Dendritic cell treated with granulocyte-macrophage colony-stimulating factor and Interleukin-4, amounts not matched to agents 40 ng/mL and 50 ng/mL, for 4 days (primary cell): Measurements from ENCODE around the gene BPIFB6.

ENCODE experiments used
- H3K27ac Mint-ChIP-seq: one replicate; pipeline ENCODE4 v1.8.0; 2022; ENCODE audit warnings: mild to moderate bottlenecking, mixed read lengths
- H3K27me3 Mint-ChIP-seq: one replicate; pipeline ENCODE4 v1.8.0; 2022; ENCODE audit warnings: mild to moderate bottlenecking, mixed read lengths
- H3K36me3 Mint-ChIP-seq: one replicate; pipeline ENCODE4 v1.8.0; 2022; ENCODE audit warnings: low read depth, mixed read lengths
- H3K4me1 Mint-ChIP-seq: one replicate; pipeline ENCODE4 v1.8.0; 2022; ENCODE audit warnings: low read depth, mixed read lengths
- H3K4me3 Mint-ChIP-seq: one replicate; pipeline ENCODE4 v1.8.0; 2022; ENCODE audit warnings: mild to moderate bottlenecking, moderate library complexity, mixed read lengths
- H3K9me3 Mint-ChIP-seq: one replicate; pipeline ENCODE4 v1.8.0; 2022; ENCODE audit warnings: mixed read lengths
- intact Hi-C: fragments of 100-400 bp; cut with micrococcal nuclease; formaldehyde crosslinking; loops from one replicate; pipeline ENCODE4 v1.15.0; 2022

Gene BPIFB6

DNA sequence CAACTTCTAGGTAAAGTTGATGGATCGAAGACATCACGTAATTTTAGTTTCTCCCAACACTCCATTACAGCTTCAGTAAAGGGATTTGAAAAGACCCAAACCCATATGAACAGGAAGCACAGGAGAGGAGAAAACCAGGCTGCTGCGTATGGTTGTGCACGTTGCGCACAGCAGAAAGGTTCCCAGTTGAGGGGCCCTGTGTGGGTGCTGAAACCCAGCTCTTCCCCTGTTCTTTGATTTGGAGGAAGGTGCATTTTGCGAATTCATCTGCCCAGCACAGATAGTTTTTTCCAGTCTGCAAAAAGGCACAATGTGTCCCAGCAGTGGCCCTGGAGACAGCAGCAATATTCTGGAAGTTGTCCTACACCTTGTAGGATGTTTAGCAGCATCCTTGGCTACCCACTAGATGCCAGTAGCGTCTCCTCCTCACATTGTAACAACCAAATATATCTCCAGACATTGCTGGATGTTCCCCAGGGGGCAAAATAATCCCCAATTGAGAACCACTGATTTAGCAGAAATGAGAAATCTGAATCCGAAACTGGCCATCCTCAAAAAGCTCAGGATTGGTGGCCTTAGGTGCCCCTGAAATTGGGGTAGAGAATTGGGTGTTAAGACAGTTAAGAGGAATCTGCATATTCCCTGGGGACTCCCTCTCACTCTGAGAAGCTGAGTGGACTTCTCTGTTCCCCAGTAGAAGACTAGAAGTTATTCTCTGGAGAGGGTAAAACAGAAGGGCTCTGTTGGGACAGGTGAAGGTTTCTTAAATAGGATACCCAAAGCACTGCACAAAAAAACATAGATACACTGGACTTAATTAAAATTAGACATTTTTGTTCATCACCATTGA, 39.4 kb upstream of the BPIFB6 start:
- intact Hi-C loops: no loop called here
- no peak overlapping the region for H3K4me3 Mint-ChIP-seq
- no peaks in the 10 kb centered on the region for H3K27me3 Mint-ChIP-seq
- H3K36me3 Mint-ChIP-seq: no peaks in the 10 kb centered on the region
- H3K27ac Mint-ChIP-seq: no peak overlapping the region
- no peaks in the 10 kb centered on the region for H3K9me3 Mint-ChIP-seq
- no peaks in the 10 kb centered on the region for H3K4me1 Mint-ChIP-seq

DNA sequence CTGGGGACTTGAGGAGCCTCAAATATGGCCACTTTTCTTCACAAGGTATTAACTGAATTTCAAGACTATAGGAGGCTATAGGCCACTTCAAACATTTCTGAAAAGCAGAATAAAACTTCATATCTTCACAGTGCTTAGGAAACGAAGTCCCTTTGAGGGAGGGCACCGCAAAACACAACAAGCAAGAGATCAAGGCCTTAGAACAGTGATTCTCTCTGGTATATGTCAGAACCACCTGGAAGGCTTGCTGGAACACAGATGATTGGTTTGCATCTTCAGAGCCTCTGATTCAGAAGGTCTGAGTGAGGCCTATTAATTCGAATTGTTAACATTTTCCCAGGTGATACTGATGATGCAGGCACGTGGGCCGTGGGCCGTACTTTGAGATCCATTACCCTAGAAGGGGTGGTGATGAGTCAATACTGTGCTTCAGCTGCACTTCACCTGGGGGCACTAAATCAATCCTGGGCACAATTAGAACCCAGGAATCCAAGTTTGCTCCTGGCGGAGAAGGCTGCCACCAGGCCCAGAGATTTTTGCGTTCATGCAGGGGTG, 37.9 kb upstream of the BPIFB6 start:
- Mint-ChIP-seq H3K9me3 (no peaks in the 10 kb centered on the region), H3K27ac (no peak overlapping the region), H3K36me3 (no peaks in the 10 kb centered on the region), H3K27me3 (no peaks in the 10 kb centered on the region), H3K4me3 (no peak overlapping the region), H3K4me1 (no peaks in the 10 kb centered on the region)
- intact Hi-C loops: no loop called here

DNA sequence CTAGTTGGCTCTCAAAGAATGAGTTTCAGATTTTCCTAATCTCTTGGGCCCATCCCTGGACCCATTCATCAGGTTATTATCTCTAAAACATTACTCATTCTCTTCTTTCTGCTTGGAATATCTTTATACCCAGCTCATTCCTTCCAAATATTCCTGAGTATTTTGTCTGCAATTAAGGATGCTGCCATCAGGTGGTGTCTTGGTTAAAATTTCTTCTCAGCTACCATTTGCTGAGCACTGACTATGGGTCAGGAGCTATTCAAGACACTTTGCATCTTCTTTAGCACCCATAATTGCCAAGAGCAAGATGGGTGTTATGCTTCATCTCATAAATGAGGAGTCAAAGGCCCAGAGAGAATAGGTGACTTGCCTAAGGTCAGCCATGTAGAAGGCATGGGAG, 35.6 kb upstream of the BPIFB6 start:
- Mint-ChIP-seq H3K9me3 (no peaks in the 10 kb centered on the region), H3K27me3 (no peaks in the 10 kb centered on the region), H3K36me3 (no peaks in the 10 kb centered on the region), H3K27ac (no peak overlapping the region), H3K4me3 (no peak overlapping the region), H3K4me1 (peaks cover 8% of the 10 kb centered on the region)
- intact Hi-C loops: no loop called here

DNA sequence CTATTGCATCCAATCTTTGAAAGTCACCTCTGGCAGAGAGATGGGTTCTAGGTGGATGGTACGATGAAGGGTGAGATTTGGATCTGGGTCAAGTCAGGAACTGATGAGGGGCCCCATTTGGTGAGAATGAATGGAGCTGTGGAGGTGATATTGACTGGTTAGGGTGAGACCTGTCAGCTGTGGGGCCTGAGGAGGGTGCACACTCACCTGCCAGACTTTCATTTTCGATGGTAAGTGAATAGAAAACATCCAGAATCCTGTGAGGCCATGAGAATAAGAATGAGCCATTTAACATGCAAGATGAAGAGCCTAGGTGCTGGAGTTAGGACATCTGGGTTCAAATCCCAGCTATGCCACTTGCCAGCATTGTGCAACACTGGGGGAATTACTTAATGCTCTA, 34.0 kb upstream of the BPIFB6 start:
- no peak overlapping the region for H3K27ac Mint-ChIP-seq
- H3K4me3 Mint-ChIP-seq: no peak overlapping the region
- intact Hi-C loops: no loop called here
- peaks cover 8% of the 10 kb centered on the region for H3K4me1 Mint-ChIP-seq
- H3K36me3 Mint-ChIP-seq: no peaks in the 10 kb centered on the region
- H3K27me3 Mint-ChIP-seq: no peaks in the 10 kb centered on the region
- H3K9me3 Mint-ChIP-seq: no peaks in the 10 kb centered on the region

DNA sequence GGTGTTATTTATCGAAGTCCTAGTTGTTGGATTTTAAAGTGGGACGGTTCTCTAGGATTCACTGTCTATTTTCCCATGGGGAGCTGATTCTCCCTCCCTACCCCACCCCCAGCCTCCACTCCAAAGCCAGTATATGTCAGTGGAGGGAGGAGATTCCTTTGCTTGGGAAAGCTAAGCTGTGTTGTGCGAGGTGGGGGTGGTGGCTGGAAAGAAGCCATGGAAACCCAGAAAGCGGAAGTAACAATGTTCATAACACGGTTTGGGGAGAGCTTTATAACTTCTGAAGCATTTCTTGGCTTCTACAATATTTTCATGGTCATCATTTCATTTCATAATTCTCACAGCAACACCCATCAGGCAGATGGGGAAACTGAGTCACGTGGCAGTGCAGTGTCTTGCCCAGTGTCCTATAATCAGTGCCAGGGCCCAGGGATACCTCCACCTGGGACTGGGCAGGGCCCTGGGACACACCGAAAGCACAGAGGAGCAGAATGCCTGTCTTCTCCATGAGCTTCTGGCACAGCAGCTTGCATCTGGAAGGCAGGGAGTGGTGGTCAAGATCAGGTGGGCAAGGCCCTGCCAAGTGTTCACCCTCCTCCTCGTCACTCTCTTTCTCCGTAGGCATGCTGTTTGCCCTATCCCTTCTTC, 31.7 kb upstream of the BPIFB6 start:
- no peaks in the 10 kb centered on the region for H3K27me3 Mint-ChIP-seq
- H3K4me1 Mint-ChIP-seq: peaks cover 8% of the 10 kb centered on the region
- H3K4me3 Mint-ChIP-seq: no peak overlapping the region
- no peak overlapping the region for H3K27ac Mint-ChIP-seq
- intact Hi-C loops: no loop called here
- no peaks in the 10 kb centered on the region for H3K36me3 Mint-ChIP-seq
- no peaks in the 10 kb centered on the region for H3K9me3 Mint-ChIP-seq

DNA sequence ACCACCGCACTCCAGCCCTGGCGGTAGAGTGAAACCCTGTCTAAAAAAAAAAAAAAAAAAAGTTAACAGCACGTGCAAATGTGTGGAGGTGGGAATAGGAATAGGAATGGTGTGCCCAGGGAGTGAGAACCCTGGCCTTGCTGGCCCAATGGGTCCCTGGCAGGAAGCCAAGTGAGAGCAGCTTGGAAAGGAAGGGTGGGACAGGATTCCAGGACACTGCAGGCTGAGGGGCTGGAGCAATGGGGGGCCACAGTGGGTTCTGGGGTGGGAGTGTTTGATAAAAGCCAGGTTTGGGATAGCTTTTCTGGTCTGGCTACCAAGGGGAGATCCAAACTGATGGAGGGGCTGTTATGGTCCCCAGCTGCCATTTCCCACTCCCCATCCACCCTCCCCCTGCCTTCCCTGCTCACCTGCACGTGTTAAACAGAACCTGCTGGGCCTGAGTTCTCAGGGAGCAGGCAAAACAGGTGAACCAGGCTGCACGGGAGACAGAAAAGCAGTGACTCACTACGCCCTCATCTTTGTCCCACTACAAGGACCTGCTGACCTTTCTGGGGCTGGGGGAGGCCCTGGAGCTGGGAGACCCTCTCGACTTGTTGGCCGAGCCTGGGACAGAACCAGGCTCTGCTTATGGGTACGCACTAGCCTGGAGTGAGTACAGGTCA, 30.5 kb upstream of the BPIFB6 start:
- Mint-ChIP-seq H3K36me3 (no peaks in the 10 kb centered on the region), H3K4me3 (no peak overlapping the region), H3K4me1 (peaks cover 8% of the 10 kb centered on the region), H3K27me3 (no peaks in the 10 kb centered on the region), H3K9me3 (peaks cover 8% of the 10 kb centered on the region), H3K27ac (no peak overlapping the region)
- intact Hi-C loops: no loop called here

DNA sequence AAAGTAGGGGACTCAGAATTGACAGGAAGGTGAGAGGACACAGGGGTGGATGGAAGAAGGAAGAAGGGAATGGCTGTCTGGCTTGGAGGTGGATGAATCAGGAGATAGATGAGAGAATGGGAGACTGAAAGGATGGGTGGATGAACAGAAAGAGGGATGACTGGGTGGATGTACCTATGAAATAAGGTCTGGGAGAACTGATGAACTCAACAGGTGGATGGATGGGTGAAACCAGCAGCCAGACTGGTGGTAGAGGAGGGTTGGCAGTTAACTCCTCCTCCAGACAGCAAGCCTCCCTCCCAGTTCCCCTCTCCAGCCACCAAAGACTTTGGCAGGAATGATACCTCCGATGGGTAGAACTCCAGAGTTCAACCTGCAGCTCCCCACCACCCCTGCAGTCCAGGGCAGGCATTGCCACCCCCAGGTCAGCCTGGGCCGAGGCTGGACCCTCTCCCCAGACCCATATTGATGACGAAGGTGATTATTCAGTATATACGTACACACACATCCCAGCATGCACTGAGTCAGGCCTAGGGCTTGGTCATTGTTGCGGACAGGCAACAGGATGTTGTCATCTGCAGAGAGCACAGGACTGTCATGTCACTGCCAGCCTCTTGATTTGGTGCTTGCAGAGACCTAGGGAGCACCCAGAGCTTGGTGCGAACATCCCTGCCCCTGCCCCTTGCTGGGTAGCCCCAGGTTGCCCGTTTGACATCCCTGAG, 29.2 kb upstream of the BPIFB6 start:
- Mint-ChIP-seq H3K36me3 (no peaks in the 10 kb centered on the region), H3K9me3 (peaks cover 8% of the 10 kb centered on the region), H3K27me3 (no peaks in the 10 kb centered on the region), H3K4me1 (peaks cover 8% of the 10 kb centered on the region), H3K27ac (no peak overlapping the region), H3K4me3 (no peak overlapping the region)
- intact Hi-C loops: no loop called here

DNA sequence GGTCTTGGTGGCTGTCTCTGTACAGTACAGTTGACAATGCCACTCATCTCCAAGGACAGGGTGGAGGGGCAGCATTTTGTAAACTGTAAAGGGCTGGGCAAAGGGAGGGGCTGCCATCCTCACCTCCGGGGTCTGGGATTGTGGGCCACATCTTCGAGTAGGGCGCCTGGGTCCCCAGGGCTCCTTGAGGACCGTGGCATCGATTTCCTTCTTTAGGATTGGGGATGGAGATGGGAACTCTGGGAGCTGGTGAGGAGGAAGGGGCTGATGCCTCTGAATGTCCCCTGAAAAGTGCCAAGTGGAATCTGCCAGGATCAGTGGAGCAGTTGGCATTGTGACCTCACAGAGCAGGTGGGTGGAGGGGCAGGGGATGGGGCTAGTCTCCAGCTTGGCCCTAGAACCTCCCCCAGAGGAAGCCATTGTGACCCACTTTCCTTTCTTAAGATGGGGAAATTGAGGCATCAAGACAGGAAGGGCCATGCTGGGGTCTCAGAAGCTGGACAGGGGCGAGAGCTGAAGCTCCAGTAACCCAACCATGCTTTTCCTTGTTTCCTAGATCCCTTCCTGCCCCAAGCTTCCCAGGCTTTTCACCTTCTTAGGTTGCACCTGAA, 27.2 kb upstream of the BPIFB6 start, which contains the start of gene SUN5:
TSS of gene SUN5 (minus strand) at position 293 of the 611 bp plus-strand sequence. CDS start at position 200, 93 bp downstream.
- H3K36me3 Mint-ChIP-seq: no peaks in the 10 kb centered on the region
- H3K9me3 Mint-ChIP-seq: peaks cover 8% of the 10 kb centered on the region
- H3K4me3 Mint-ChIP-seq: no peak within 1 kb of the TSS
- peaks cover 8% of the 10 kb centered on the region for H3K4me1 Mint-ChIP-seq
- H3K27ac Mint-ChIP-seq: no peak within 1 kb of the TSS
- intact Hi-C loops: no loop called here
- H3K27me3 Mint-ChIP-seq: no peaks in the 10 kb centered on the region

DNA sequence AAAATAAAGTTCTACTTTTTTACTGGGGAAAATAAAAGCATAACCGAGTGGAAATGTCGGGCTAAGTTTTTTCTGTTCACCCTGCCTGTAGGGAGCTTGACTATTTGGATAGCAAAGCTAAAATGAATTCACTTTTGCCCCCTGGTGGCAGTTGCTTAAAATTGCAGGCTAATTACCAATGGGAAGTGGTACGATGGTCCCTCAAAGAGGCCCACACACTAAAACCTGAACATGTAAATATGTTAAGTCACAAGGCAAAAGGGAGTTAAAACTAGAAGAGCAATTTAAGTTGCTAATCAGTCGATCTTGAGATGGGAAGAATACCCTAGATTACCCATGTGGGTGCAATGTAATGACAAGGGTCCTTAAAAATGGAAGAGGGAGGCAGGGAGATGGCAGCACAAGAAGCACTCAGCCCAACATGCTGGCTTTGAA, 26.3 kb upstream of the BPIFB6 start:
- peaks cover 8% of the 10 kb centered on the region for H3K9me3 Mint-ChIP-seq
- peaks cover 2% of the 10 kb centered on the region for H3K4me1 Mint-ChIP-seq
- intact Hi-C loops: loop anchor here (1.0 kb wide), 1 partner anchor 103 kb away; no protein-coding TSS in a partner anchor
- H3K36me3 Mint-ChIP-seq: no peaks in the 10 kb centered on the region
- no peak overlapping the region for H3K4me3 Mint-ChIP-seq
- no peaks in the 10 kb centered on the region for H3K27me3 Mint-ChIP-seq
- no peak overlapping the region for H3K27ac Mint-ChIP-seq

DNA sequence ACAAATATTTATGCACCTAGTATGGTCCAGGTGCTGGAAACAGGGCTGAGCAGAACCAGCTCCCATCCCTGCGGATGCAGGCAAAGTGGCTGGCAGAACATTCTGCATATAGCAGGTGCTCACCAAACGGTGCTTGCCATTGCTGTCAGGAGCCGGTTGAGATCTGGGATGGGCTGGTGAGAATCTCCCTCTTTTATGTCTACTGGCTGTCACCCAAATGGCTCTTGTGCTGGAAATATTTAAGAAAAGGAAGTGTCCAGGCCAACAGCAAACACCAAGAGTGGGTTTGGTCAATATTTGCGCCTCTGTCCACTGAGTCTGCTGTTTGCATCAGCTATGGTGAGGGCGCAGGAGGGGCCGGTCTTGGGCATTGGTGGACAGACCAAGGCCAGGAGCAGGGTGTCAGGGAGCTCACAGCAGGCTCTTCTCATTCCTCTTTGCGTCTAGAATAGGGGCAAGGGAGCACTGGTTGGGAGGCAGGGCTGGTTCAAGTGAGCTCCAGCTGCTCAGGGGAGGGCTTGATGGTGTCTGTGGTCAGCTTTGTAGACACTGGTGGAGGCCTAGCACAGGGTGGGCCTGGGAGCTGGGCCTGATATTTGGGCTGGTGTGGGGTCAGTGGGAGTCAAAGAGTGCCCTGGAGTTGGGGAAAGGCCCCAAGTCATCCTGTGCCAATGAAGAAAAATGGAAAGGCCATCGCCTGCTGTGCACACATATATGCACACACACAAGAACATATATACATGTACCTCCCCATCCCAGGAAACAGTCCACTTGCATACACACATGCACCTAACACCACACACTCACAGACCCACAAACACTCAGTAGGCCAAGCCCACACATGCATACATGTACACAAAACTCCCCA, 25.3 kb upstream of the BPIFB6 start:
- no peaks in the 10 kb centered on the region for H3K27me3 Mint-ChIP-seq
- intact Hi-C loops: loop anchor here (1.0 kb wide), 1 partner anchor 104 kb away; no protein-coding TSS in a partner anchor
- no peaks in the 10 kb centered on the region for H3K4me1 Mint-ChIP-seq
- no peak overlapping the region for H3K4me3 Mint-ChIP-seq
- no peaks in the 10 kb centered on the region for H3K36me3 Mint-ChIP-seq
- no peak overlapping the region for H3K27ac Mint-ChIP-seq
- H3K9me3 Mint-ChIP-seq: peaks cover 8% of the 10 kb centered on the region

DNA sequence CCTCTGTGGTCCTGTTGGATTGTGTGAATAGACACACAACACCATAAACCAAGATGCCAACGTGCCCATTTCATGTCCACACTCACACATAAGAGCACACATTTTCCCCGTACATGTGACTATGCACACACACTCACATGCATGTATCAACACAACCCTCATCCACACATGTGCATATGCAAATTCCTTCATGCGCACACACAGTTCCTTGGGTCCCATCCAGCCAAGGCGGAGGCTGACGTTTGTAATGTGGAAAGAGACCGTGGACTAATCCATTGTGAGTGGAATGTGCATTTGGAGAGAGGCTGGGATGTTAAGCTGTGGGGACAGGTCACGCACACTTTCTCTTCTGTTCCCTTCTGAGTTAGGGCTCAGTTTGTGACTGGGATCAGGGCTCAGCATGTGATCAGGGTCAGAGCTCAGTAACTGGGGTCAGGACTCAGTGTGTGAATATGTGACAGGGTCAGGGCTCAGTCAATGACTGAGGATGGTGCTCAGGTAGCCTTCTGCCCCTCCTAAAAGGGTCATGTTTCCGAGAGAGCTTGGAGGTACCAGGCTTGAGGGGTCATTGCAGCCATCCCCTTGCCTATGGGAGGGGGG, 24.6 kb upstream of the BPIFB6 start:
- Mint-ChIP-seq H3K4me3 (no peak overlapping the region), H3K27me3 (no peaks in the 10 kb centered on the region), H3K36me3 (no peaks in the 10 kb centered on the region), H3K4me1 (no peaks in the 10 kb centered on the region), H3K27ac (no peak overlapping the region), H3K9me3 (peaks cover 8% of the 10 kb centered on the region)
- intact Hi-C loops: no loop called here
